ENCODE data around the gene SCN3B.

The SCN3B gene

DNA sequence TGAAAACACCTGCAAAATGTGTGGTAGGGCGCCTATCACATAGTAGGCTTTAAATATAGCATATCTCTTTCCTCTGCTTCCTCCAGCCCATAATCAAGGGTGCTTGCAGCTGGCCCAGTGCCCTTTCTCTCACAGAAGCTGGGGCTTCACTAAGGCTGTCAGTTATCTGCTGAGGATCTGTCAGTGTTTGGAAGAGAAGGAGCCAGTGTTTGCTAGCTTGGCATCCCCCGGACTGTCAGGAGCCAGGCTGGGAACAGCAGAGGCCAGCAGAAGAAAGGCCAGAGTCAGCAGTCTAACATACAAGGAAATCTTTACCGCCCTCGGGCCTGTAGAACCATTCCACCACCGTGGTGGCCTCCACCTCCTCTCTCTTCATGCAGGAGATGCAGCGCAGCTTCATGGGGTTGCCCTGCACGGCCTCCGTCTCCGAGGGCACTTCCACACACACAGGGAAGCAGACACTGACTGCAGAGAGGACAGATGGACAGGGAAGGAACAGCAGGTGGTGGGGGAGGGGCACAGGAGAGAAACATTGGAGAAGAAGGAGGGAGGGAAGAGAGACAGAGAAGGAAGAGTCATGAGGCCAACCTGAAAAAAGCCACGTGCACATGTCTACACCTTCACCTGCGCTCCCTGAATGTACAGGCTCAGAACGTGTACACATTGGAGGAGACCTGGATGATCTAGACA is 9.0 kb downstream of the SCN3B start:
- DNase-seq (ENCODE audit: extremely low read depth, low read depth): no peak
- TF ChIP-seq CTCF (IDR thresholded peaks at IDR 0.05; ENCODE audit: low read depth, low read length, missing control alignments): no peak
- H3K4me3 ChIP-seq (replicated peaks; ENCODE audit: low read depth, low read length): no peak overlapping the region

DNA sequence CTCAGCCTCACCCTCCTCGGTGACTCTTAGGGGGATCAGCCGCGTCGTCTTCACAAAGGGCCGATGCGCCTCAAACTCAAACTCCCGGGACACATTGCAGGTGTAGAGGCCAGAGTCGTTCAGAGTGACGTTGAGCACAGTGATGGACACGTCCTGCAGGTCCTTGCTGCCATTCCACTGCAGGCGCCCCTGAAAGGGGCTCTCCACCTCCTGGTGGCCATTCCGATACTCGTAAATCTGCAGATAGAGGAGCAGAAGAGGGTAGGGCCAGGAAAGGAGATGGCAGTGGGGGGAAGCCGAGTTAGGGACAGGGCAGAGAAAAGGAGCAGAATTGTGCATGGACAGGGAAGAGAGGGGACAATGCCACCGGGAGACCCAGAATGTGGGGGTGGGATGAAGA is 12.0 kb downstream of the SCN3B start:
- no peak overlapping the region for H3K4me3 ChIP-seq (replicated peaks; ENCODE audit: low read depth, low read length)
- no peak for DNase-seq (ENCODE audit: extremely low read depth, low read depth)
- no peak for TF ChIP-seq CTCF (IDR thresholded peaks at IDR 0.05; ENCODE audit: low read depth, low read length, missing control alignments)

GRCh38 chr11:123641495-123641840 is 13.0 kb downstream of the SCN3B start:
- no peak for DNase-seq (ENCODE audit: extremely low read depth, low read depth)
- H3K4me3 ChIP-seq (replicated peaks; ENCODE audit: low read depth, low read length): no peak overlapping the region
- TF ChIP-seq CTCF (IDR thresholded peaks at IDR 0.05; ENCODE audit: low read depth, low read length, missing control alignments): no peak

DNA sequence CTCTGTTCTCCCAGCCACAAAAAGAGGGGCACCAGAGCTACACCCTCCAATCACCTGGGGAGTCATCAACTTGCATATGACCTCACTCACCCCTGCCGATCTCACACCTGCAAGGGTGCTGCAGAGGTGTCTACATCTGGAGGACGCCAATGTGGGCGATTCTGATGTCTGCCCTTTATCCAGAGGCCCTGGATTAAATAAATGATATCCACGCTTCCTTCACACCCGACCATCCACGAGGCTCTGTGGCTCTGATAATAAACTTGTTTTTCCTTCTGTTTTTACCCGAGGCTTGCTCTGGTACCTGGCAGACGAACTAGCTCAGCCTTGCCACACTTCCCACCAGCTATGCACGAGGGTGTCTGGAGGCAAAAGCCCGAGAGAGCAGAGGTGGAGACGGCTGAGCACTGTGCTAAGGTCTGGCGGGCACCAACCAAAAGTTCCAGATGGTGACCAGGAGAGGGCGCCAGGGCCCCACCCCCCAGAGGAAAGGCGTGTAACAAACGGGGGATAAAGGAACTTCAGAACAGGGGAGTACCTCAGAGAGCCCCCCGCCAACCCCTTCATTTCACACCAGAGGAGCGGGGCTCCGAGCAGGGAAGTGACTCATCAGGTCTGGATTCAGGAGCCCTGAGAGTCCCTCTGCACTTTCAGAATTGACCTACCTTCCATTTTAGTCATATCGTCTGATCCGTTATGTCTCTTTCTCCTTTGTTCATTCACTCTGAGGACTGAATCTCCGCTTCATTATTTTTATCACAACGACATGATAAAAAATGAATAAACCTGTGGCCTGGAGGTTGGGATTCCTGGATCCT is 13.5 kb downstream of the SCN3B start:
- TF ChIP-seq CTCF (IDR thresholded peaks at IDR 0.05; ENCODE audit: low read depth, low read length, missing control alignments): peak; percentile 87
- no peak overlapping the region for H3K4me3 ChIP-seq (replicated peaks; ENCODE audit: low read depth, low read length)
- no peak for DNase-seq (ENCODE audit: extremely low read depth, low read depth)

- DNase-seq (ENCODE audit: extremely low read depth, low read depth): no peak
- H3K4me3 ChIP-seq (replicated peaks; ENCODE audit: low read depth, low read length): no peak overlapping the region
- TF ChIP-seq CTCF (IDR thresholded peaks at IDR 0.05; ENCODE audit: low read depth, low read length, missing control alignments): no peak
Observed at GRCh38 chr11:123640029-123640428, 14.4 kb downstream of the SCN3B start.

GRCh38 chr11:123630126-123630608 is 24.3 kb downstream of the SCN3B start:
- TF ChIP-seq CTCF (IDR thresholded peaks at IDR 0.05; ENCODE audit: low read depth, low read length, missing control alignments): no peak
- no peak overlapping the region for H3K4me3 ChIP-seq (replicated peaks; ENCODE audit: low read depth, low read length)
- DNase-seq (ENCODE audit: extremely low read depth, low read depth): no peak

Measured in HFF-Myc (cell line).